ENCODE measurements around the gene SEPTIN1. TPM values are rescaled to one million over a fixed set of nuclear protein-coding genes. Genes with fewer than 3 reads are reported as not detected.

Gene SEPTIN1
- total RNA-seq, 2 donors from 2014 or later = 0.26 to 0.33 TPM

- H3K27me3 ChIP-seq = no peaks in the 10 kb centered on the region
- 92% methylated on average over 2 to 8 of the region's 8 CpGs for WGBS, 2 donors
- no peak overlapping the region for H3K4me3 ChIP-seq
- H3K9me3 ChIP-seq = no peaks in the 10 kb centered on the region
- TF ChIP-seq CTCF (IDR thresholded peaks at IDR 0.05) = no peak
- no peak for TF ChIP-seq POLR2A (IDR thresholded peaks at IDR 0.05)
- DNase-seq (no peak), ATAC-seq (no peak)
- H3K27ac ChIP-seq = peak overlapping the region in 3 of 4 donors; percentile 96 to 100 (median 97)
- H3K36me3 ChIP-seq (replicated peaks in 1 of 2; ENCODE audit: insufficient read depth in 1 of 2, low read depth in 2 of 2) = no peaks in the 10 kb centered on the region
- peaks cover 42% of the 10 kb centered on the region for H3K4me1 ChIP-seq
- intact Hi-C loops (cut with DNase I) = no loop called here
Measured at GRCh38 chr16:30376461-30376902, 5.9 kb downstream of the SEPTIN1 start.

- WGBS, 2 donors = 78 to 86% methylated on average over 6 to 8 of the region's 8 CpGs
- H3K27ac ChIP-seq = no peak overlapping the region
- H3K4me3 ChIP-seq = no peak overlapping the region
- H3K4me1 ChIP-seq = peaks cover 48% of the 10 kb centered on the region
- H3K9me3 ChIP-seq = no peaks in the 10 kb centered on the region
- H3K27me3 ChIP-seq = no peaks in the 10 kb centered on the region
- no peaks in the 10 kb centered on the region for H3K36me3 ChIP-seq (replicated peaks in 1 of 2; ENCODE audit: insufficient read depth in 1 of 2, low read depth in 2 of 2)
- DNase-seq = no peak
- TF ChIP-seq POLR2A (IDR thresholded peaks at IDR 0.05) = no peak
- TF ChIP-seq CTCF (IDR thresholded peaks at IDR 0.05) = no peak
- ATAC-seq = no peak
- intact Hi-C loops (cut with DNase I) = no loop called here
Measured at GRCh38 chr16:30375864-30376263, 6.5 kb downstream of the SEPTIN1 start.

GRCh38 chr16:30374538-30374937 is 7.8 kb downstream of the SEPTIN1 start, which contains the start of gene MYL11:
Gene MYL11, plus strand, starts transcription at chr16:30374802. Its CDS starts 56 bp downstream, at chr16:30374858.
- peak within 1 kb of the TSS; percentile 23 to 89 (median 84) for H3K27ac ChIP-seq
- H3K4me1 ChIP-seq = peaks cover 49% of the 10 kb centered on the region
- no peak for TF ChIP-seq POLR2A (IDR thresholded peaks at IDR 0.05)
- TF ChIP-seq CTCF (IDR thresholded peaks at IDR 0.05) = no peak
- no peak for DNase-seq
- no peak within 1 kb of the TSS for H3K4me3 ChIP-seq
- 98 to 100% methylated on average over 5 to 6 of the region's 6 CpGs for WGBS, 2 donors
- H3K9me3 ChIP-seq = no peaks in the 10 kb centered on the region
- H3K36me3 ChIP-seq (replicated peaks in 1 of 2; ENCODE audit: insufficient read depth in 1 of 2, low read depth in 2 of 2) = no peaks in the 10 kb centered on the region
- ATAC-seq = no peak
- no peaks in the 10 kb centered on the region for H3K27me3 ChIP-seq
- intact Hi-C loops (cut with DNase I) = no loop called here

GRCh38 chr16:30372725-30373124 is 9.6 kb downstream of the SEPTIN1 start:
- H3K4me1 ChIP-seq = peaks cover 56% of the 10 kb centered on the region
- intact Hi-C loops (cut with DNase I) = no loop called here
- DNase-seq = no peak
- H3K27me3 ChIP-seq = no peaks in the 10 kb centered on the region
- no peaks in the 10 kb centered on the region for H3K9me3 ChIP-seq
- no peak for ATAC-seq
- WGBS, 2 donors = 70 to 81% methylated on average over 5 of the region's 5 CpGs
- no peak overlapping the region for H3K4me3 ChIP-seq
- peak overlapping the region in 3 of 4 donors; percentile 80 to 89 (median 89) for H3K27ac ChIP-seq
- TF ChIP-seq POLR2A (IDR thresholded peaks at IDR 0.05) = no peak
- no peak for TF ChIP-seq CTCF (IDR thresholded peaks at IDR 0.05)
- H3K36me3 ChIP-seq (replicated peaks in 1 of 2; ENCODE audit: insufficient read depth in 1 of 2, low read depth in 2 of 2) = no peaks in the 10 kb centered on the region

- intact Hi-C loops (cut with DNase I) = no loop called here
- WGBS, 2 donors = 76 to 80% methylated on average over 6 of the region's 6 CpGs
Measured at GRCh38 chr16:30372038-30372712, 10.2 kb downstream of the SEPTIN1 start.

More at GRCh38 chr16:30372038-30372712, 10.2 kb downstream of the SEPTIN1 start:
- ATAC-seq (no peak), DNase-seq (peak in 1 of 4 donors; percentile 35)
- H3K4me1 ChIP-seq = peaks cover 56% of the 10 kb centered on the region
- H3K27me3 ChIP-seq = no peaks in the 10 kb centered on the region
- H3K9me3 ChIP-seq = no peaks in the 10 kb centered on the region
- no peaks in the 10 kb centered on the region for H3K36me3 ChIP-seq (replicated peaks in 1 of 2; ENCODE audit: insufficient read depth in 1 of 2, low read depth in 2 of 2)
- peak overlapping the region in 3 of 4 donors; percentile 80 to 89 (median 89) for H3K27ac ChIP-seq
- H3K4me3 ChIP-seq = no peak overlapping the region
- TF ChIP-seq CTCF (IDR thresholded peaks at IDR 0.05) (no peak), POLR2A (IDR thresholded peaks at IDR 0.05) (no peak)
